ENCODE measurements around the gene ZFHX3.

DNA sequence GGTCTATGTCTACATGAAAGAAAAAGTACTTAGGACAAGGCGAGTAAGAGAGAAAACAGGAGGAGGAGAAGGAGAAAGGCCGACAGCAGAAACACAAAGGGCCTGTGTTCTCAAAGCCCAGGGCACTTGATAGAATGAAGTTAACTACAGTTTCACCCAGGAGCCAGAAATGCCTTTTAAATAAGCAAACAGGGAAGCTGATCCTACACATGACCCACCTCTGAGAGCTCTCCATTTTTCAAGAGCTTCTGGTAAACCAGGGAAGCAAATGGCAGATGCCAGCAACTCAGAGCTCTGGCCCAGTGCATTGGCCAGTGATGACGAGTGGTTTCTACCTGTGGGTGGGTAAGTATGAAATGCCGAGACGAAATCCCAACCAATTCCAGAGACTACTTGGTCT lies 163.4 kb downstream of the ZFHX3 start:
- TF ChIP-seq, protein P1, sequence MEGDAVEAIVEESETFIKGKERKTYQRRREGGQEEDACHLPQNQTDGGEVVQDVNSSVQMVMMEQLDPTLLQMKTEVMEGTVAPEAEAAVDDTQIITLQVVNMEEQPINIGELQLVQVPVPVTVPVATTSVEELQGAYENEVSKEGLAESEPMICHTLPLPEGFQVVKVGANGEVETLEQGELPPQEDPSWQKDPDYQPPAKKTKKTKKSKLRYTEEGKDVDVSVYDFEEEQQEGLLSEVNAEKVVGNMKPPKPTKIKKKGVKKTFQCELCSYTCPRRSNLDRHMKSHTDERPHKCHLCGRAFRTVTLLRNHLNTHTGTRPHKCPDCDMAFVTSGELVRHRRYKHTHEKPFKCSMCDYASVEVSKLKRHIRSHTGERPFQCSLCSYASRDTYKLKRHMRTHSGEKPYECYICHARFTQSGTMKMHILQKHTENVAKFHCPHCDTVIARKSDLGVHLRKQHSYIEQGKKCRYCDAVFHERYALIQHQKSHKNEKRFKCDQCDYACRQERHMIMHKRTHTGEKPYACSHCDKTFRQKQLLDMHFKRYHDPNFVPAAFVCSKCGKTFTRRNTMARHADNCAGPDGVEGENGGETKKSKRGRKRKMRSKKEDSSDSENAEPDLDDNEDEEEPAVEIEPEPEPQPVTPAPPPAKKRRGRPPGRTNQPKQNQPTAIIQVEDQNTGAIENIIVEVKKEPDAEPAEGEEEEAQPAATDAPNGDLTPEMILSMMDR (IDR thresholded peaks at IDR 0.05), result no peak
- TF ChIP-seq EP300 (IDR thresholded peaks at IDR 0.05) (no peak), POLR2A (IDR thresholded peaks at IDR 0.05) (no peak)

Data from tibial nerve (tissue), 4 donors.